ENCODE data around the gene C14orf93.

DNA sequence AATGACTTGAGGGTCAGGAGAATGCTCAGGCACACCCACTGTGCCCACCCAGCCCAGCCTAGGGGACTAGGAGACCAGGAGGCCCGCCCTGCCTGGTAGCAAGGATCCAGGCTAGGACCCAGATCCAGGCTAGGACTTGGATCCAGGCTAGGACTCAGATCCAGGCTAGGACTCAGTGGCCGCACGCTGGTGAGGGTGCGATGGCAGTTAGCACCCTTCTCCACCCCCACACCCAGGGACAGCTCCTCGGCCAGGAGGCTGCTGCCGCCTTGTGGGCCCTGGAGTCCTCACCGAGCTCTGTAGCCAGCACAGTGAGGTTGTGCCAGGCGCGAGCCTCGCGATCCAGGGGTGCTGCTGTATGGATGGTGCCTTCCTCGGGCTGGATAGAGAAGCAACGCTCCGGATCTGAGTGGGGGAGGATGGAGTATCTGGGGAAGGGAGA is 42.3 kb upstream of the C14orf93 start:
- TF ChIP-seq, protein P1, sequence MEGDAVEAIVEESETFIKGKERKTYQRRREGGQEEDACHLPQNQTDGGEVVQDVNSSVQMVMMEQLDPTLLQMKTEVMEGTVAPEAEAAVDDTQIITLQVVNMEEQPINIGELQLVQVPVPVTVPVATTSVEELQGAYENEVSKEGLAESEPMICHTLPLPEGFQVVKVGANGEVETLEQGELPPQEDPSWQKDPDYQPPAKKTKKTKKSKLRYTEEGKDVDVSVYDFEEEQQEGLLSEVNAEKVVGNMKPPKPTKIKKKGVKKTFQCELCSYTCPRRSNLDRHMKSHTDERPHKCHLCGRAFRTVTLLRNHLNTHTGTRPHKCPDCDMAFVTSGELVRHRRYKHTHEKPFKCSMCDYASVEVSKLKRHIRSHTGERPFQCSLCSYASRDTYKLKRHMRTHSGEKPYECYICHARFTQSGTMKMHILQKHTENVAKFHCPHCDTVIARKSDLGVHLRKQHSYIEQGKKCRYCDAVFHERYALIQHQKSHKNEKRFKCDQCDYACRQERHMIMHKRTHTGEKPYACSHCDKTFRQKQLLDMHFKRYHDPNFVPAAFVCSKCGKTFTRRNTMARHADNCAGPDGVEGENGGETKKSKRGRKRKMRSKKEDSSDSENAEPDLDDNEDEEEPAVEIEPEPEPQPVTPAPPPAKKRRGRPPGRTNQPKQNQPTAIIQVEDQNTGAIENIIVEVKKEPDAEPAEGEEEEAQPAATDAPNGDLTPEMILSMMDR (IDR thresholded peaks at IDR 0.05 in 4 of 5, conservative IDR thresholded peaks at IDR 0.05 in 1 of 5), result no peak
- TF ChIP-seq POLR2A (IDR thresholded peaks at IDR 0.05), result no peak

Measured in gastrocnemius medialis (tissue), 4 donors.